Measurements from ENCODE around the gene ZNF200.

Gene ZNF200

DNA sequence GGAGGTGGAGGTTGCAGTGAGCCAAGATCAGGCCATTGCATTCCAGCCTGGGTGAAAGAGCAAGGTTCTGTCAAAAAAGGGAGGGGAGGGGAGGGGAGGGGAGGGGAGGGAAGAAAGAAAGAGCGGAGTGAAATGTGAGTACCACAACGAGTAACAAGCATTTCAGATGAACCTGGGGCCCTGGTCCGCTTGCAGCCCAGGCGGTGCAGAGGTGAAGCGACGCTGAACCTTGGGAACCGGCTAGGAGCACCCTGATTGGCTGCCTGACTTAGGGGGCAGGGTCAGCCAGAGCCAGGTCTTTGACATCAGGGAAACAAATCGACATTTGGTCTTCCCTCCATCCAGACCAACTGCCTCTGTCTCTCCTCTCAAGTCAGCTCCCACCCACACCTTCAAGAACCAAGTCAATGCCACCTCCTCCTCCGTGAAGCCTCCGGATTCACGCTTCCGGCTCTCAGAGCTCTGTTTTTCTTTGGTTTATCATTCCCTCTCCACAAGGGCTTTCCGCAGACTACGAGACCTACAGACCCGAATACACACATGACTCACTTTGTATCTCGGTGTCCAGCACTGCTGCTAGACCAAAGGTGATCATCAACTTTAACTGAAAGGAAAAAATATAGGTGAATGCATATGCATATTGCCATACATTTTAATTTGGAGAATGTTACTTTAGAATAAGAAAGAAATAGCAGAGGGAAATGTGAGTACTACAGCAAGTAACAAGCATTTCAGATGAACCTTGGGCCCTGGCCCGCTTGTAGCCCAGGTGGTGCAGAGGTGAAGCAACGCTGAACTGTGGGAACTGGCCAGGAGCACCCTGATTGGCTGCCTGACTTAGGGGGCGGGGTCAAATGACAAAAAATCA lies 27.6 kb downstream of the ZNF200 start:
- TF ChIP-seq, protein P1, sequence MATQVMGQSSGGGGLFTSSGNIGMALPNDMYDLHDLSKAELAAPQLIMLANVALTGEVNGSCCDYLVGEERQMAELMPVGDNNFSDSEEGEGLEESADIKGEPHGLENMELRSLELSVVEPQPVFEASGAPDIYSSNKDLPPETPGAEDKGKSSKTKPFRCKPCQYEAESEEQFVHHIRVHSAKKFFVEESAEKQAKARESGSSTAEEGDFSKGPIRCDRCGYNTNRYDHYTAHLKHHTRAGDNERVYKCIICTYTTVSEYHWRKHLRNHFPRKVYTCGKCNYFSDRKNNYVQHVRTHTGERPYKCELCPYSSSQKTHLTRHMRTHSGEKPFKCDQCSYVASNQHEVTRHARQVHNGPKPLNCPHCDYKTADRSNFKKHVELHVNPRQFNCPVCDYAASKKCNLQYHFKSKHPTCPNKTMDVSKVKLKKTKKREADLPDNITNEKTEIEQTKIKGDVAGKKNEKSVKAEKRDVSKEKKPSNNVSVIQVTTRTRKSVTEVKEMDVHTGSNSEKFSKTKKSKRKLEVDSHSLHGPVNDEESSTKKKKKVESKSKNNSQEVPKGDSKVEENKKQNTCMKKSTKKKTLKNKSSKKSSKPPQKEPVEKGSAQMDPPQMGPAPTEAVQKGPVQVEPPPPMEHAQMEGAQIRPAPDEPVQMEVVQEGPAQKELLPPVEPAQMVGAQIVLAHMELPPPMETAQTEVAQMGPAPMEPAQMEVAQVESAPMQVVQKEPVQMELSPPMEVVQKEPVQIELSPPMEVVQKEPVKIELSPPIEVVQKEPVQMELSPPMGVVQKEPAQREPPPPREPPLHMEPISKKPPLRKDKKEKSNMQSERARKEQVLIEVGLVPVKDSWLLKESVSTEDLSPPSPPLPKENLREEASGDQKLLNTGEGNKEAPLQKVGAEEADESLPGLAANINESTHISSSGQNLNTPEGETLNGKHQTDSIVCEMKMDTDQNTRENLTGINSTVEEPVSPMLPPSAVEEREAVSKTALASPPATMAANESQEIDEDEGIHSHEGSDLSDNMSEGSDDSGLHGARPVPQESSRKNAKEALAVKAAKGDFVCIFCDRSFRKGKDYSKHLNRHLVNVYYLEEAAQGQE (IDR thresholded peaks at IDR 0.05; ENCODE audit: insufficient read depth in 1 of 2, low read depth in 2 of 2, low read length in 2 of 2) = no peak
- TF ChIP-seq SIN3A (IDR thresholded peaks at IDR 0.05; ENCODE audit: borderline replicate concordance, insufficient read depth, low read length) (no peak), FOXP2 (optimal IDR thresholded peaks at IDR 0.05; ENCODE audit: borderline replicate concordance, extremely low read depth, extremely low read length, insufficient read depth) (no peak), POLR2AphosphoS5 (IDR thresholded peaks at IDR 0.05; ENCODE audit: low read depth, low read length) (no peak), TAF1 (IDR thresholded peaks at IDR 0.05; ENCODE audit: borderline replicate concordance, insufficient read depth, low read length) (no peak)

DNA sequence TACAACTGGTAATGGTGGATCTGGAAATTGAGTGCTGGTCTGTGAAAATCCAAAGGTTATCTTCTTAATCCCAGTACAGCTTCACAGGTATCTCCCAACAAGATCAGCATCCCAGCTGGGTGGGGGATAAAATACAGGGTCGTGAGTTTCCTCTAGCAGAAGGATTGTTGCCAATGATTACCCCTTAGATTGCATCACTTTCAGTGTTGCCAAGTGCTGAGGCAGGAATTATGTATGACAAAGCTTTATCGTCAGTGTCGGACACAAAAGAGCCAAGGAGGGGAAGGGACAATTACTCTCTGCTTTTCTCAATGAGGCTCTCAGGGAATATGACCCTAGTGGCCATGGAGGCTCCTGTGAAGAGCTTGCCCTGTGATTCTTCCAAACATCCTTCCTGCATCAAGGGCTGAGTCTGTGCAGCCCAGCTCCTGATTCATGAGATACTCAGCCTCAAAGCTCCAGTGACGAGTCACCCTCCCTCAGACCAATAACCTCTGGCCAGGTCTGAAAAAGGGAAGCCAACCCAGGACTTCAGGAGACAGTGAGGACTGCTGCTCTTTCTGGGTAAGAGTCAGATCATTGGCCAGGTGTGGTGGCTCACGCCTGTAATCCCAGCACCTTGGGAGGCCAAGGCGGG lies 31.9 kb downstream of the ZNF200 start:
- TF ChIP-seq FOXP2 (optimal IDR thresholded peaks at IDR 0.05; ENCODE audit: borderline replicate concordance, extremely low read depth, extremely low read length, insufficient read depth) = no peak
- TF ChIP-seq SIN3A (IDR thresholded peaks at IDR 0.05; ENCODE audit: borderline replicate concordance, insufficient read depth, low read length) = no peak
- no peak for TF ChIP-seq POLR2AphosphoS5 (IDR thresholded peaks at IDR 0.05; ENCODE audit: low read depth, low read length)
- TF ChIP-seq, protein P1 (IDR thresholded peaks at IDR 0.05; ENCODE audit: insufficient read depth in 1 of 2, low read depth in 2 of 2, low read length in 2 of 2) = no peak
- TF ChIP-seq TAF1 (IDR thresholded peaks at IDR 0.05; ENCODE audit: borderline replicate concordance, insufficient read depth, low read length) = no peak

DNA sequence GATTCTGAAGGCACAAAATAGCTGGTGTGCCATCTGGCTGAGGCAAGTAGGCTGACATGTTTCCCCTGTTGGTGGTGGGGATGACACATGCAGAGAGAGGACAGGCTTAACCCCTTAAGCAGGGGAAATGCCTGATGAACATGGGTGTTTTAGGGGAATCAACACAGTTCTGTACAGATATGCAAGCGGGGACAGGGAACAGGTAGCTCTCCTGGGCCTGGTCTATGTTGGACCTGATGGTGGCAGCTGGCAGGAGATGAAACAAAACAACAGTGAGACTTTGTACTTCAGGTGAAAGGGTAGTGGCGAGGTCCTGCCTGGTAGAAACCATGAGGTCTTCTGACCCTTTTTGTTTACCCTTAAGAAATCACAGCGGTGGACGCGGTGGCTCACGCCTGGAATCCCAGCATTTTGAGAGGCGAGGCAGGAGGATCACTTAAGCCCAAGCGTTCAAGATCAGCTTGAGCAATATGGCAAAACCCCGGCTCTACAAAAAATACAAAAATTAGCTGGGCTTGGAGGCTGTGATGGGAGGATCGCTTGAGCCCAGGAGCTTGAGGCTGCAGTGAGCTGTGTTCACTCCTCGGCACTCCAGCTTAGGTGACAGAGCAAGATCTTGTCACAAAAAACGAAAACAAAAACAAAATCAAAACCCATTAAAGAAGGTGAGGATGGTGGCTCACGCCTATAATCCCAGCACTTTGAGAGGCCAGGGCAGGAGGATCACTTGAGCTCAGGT lies 36.5 kb downstream of the ZNF200 start:
- TF ChIP-seq FOXP2 (optimal IDR thresholded peaks at IDR 0.05; ENCODE audit: borderline replicate concordance, extremely low read depth, extremely low read length, insufficient read depth) (no peak), POLR2AphosphoS5 (IDR thresholded peaks at IDR 0.05; ENCODE audit: low read depth, low read length) (no peak), SIN3A (IDR thresholded peaks at IDR 0.05; ENCODE audit: borderline replicate concordance, insufficient read depth, low read length) (no peak), TAF1 (IDR thresholded peaks at IDR 0.05; ENCODE audit: borderline replicate concordance, insufficient read depth, low read length) (no peak)
- TF ChIP-seq, protein P1 (IDR thresholded peaks at IDR 0.05; ENCODE audit: insufficient read depth in 1 of 2, low read depth in 2 of 2, low read length in 2 of 2) = no peak

DNA sequence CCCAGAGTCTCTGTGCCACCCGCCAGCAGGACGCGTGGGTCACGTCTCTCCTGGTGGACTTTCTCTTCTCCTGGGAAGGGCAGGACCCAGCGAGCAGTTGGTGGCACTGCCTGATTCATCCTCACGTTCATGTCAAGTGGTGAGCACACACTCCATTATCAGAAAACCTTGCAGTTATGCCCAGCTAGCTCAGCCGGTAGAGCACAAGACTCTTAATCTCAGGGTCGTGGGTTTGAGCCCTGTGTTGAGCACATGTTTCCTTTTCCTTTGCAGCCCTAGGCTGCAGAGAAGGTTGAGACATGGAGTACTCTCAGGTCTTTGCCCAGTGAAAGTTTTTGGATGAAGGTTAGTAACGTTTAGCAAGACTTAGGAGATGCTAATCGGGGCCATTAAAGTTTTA lies 39.0 kb downstream of the ZNF200 start:
- TF ChIP-seq SIN3A (IDR thresholded peaks at IDR 0.05; ENCODE audit: borderline replicate concordance, insufficient read depth, low read length) (no peak), TAF1 (IDR thresholded peaks at IDR 0.05; ENCODE audit: borderline replicate concordance, insufficient read depth, low read length) (no peak), FOXP2 (optimal IDR thresholded peaks at IDR 0.05; ENCODE audit: borderline replicate concordance, extremely low read depth, extremely low read length, insufficient read depth) (no peak), POLR2AphosphoS5 (IDR thresholded peaks at IDR 0.05; ENCODE audit: low read depth, low read length) (no peak)
- TF ChIP-seq, protein P1 (IDR thresholded peaks at IDR 0.05; ENCODE audit: insufficient read depth in 1 of 2, low read depth in 2 of 2, low read length in 2 of 2) = no peak

Data from PFSK-1 (cell line).